ENCODE measurements around the gene CDH26.

CDH26 gene

GRCh38 chr20:60031107-60031506, 72.9 kb downstream of the CDH26 start:
- no peak for DNase-seq (ENCODE audit: low read depth)
- TF ChIP-seq, protein P1, sequence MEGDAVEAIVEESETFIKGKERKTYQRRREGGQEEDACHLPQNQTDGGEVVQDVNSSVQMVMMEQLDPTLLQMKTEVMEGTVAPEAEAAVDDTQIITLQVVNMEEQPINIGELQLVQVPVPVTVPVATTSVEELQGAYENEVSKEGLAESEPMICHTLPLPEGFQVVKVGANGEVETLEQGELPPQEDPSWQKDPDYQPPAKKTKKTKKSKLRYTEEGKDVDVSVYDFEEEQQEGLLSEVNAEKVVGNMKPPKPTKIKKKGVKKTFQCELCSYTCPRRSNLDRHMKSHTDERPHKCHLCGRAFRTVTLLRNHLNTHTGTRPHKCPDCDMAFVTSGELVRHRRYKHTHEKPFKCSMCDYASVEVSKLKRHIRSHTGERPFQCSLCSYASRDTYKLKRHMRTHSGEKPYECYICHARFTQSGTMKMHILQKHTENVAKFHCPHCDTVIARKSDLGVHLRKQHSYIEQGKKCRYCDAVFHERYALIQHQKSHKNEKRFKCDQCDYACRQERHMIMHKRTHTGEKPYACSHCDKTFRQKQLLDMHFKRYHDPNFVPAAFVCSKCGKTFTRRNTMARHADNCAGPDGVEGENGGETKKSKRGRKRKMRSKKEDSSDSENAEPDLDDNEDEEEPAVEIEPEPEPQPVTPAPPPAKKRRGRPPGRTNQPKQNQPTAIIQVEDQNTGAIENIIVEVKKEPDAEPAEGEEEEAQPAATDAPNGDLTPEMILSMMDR (IDR thresholded peaks at IDR 0.05; ENCODE audit: insufficient read depth, low read depth, low read length, missing control alignments): no peak
- H3K4me3 ChIP-seq (ENCODE audit: low read depth, low read length): no peak overlapping the region

- DNase-seq (ENCODE audit: low read depth): no peak
- no peak overlapping the region for H3K4me3 ChIP-seq (ENCODE audit: low read depth, low read length)
- TF ChIP-seq, protein P1 (IDR thresholded peaks at IDR 0.05; ENCODE audit: insufficient read depth, low read depth, low read length, missing control alignments): no peak
Measured at GRCh38 chr20:60034231-60035110, 76.2 kb downstream of the CDH26 start.

GRCh38 chr20:60035486-60035885, 77.3 kb downstream of the CDH26 start:
- DNase-seq (ENCODE audit: low read depth): no peak
- no peak overlapping the region for H3K4me3 ChIP-seq (ENCODE audit: low read depth, low read length)
- TF ChIP-seq, protein P1 (IDR thresholded peaks at IDR 0.05; ENCODE audit: insufficient read depth, low read depth, low read length, missing control alignments): no peak

GRCh38 chr20:60036346-60036745, 78.1 kb downstream of the CDH26 start:
- TF ChIP-seq, protein P1 (IDR thresholded peaks at IDR 0.05; ENCODE audit: insufficient read depth, low read depth, low read length, missing control alignments): no peak
- DNase-seq (ENCODE audit: low read depth): no peak
- H3K4me3 ChIP-seq (ENCODE audit: low read depth, low read length): no peak overlapping the region

DNA sequence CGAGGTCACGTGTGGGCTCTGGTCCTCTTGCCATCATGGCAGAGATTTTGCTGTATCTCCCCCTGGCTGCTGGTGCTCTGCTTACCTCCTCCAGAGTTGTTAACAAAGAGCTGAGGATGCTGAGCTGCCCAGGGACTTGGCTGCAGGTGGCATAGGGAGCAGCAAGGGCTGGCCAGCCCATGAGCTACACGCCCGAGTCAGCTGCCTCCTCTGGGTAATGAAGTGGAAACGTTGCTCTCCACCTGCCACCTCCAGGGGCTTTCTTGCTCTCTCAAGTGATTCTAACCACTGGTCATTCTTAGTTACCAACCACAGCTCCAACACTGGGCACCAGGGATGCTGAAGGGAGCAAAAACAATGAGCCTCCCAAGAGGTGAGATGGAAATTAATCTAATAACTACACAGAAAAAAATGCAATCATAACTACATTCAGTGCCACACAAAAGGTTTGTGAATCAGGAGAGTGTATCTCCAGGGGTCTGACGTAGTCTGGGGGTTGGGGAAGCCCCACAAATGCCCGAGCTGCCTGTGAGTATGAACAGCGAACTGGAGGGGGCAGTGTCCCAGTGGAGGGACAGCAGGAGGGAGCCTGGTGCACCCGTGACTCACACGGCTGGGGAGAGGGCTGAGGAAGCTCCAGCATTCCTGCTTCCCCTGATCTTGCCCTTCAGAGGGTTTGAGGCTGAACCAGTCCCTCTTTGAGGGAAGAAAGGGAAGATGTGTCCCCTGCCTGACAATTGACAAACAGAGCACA, 78.7 kb downstream of the CDH26 start:
- no peak overlapping the region for H3K4me3 ChIP-seq (ENCODE audit: low read depth, low read length)
- TF ChIP-seq, protein P1 (IDR thresholded peaks at IDR 0.05; ENCODE audit: insufficient read depth, low read depth, low read length, missing control alignments): no peak
- no peak for DNase-seq (ENCODE audit: low read depth)

GRCh38 chr20:60038400-60039008, 80.3 kb downstream of the CDH26 start:
- no peak overlapping the region for H3K4me3 ChIP-seq (ENCODE audit: low read depth, low read length)
- no peak for DNase-seq (ENCODE audit: low read depth)
- TF ChIP-seq, protein P1 (IDR thresholded peaks at IDR 0.05; ENCODE audit: insufficient read depth, low read depth, low read length, missing control alignments): no peak

All from GM12865 (cell line).